Muscle of leg (tissue), 11 donors: ENCODE measurements around the gene SLCO2A1. TPM values are rescaled to one million over a fixed set of nuclear protein-coding genes. Genes with fewer than 3 reads are reported as not detected.
A peak's percentile ranks its signal among the peaks of the same experiment; 100 is the strongest.

Source experiments
- DNase-seq: peaks from one replicate; pipeline ENCODE4 v3.0.0; 2013
- H3K27ac ChIP-seq: one replicate; pipeline ENCODE4 v1.5.1; 2013; ENCODE audit warnings: mild to moderate bottlenecking, low read length, control low read depth
- H3K27me3 ChIP-seq: one replicate; pipeline ENCODE4 v1.6.1; 2013; ENCODE audit warnings: low read length; ENCODE audit not compliant: control insufficient read depth, insufficient read depth
- H3K36me3 ChIP-seq: one replicate; pipeline ENCODE4 v1.6.1; 2013; ENCODE audit warnings: low read length; ENCODE audit not compliant: control insufficient read depth, insufficient read depth
- H3K4me1 ChIP-seq: one replicate; pipeline ENCODE4 v1.6.1; 2013; ENCODE audit warnings: low read length; ENCODE audit not compliant: control insufficient read depth, insufficient read depth
- H3K4me3 ChIP-seq: one replicate; pipeline ENCODE4 v1.5.1; 2013; ENCODE audit warnings: low read length, control low read depth
- H3K9me3 ChIP-seq: replicated peaks from 2 replicates; pipeline ENCODE4 v1.6.1; 2013; ENCODE audit warnings: low read depth, low read length; ENCODE audit not compliant: control insufficient read depth
- WGBS: methylation state at CpG from one replicate; pipeline ENCODE4 v1.1.5; 2013; ENCODE audit warnings: missing lambda C conversion rate; ENCODE audit not compliant: insufficient coverage; 5-methylcytosine and 5-hydroxymethylcytosine counted together
- polyA plus RNA-seq, 8 donors: library from polyadenylated mRNA; unstranded; fragments of 120-200 nt; gene quantifications; one replicate each; pipeline versions ENCODE4 v1.2.1 to v1.2.3, GENCODE V29; 2013; ENCODE audit warnings: inconsistent platforms in 1 of 8, low replicate concordance in 1 of 8; ENCODE audit not compliant: insufficient read length in 8 of 8, insufficient read depth in 1 of 8
- total RNA-seq: library from RNA; stranded (reverse); fragments of 120-200 nt; gene quantifications from one replicate; pipeline ENCODE4 v1.2.4, GENCODE V29; 2013

SLCO2A1 gene
- total and polyA plus RNA-seq, 9 donors = 0.49 to 3.9 (median 1.6) TPM

DNA sequence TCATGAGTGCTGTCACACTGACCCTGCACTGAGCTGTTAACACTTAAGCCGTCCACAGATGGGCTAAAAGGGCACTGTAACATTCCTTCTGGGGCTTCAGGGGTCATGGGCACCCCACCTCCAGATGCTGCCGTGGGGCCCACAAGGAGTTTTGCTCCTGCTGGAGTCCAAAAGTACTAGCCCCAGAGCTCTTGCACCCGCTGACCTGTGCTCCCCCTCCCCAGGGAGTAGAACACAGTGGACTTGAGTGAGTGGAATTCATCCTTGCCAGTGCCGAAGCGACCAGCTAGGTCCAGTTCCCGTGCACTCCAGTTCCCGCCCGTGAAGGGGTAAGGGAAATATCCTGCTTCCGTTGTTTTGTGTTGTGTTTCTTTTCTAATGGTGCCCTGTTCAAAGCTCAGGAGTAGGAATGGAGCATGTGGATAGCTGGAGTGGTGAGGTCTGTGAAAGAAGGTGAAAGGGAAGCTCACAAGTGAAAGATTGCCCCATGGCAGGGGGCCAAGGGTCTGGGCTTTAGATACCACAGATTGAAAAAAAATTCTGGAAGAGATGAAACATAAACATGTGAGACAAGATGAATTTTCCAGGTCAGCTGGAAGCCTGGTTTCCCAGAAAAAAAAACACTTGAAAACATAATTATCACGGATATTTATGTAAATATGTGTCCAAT lies 36.6 kb downstream of the SLCO2A1 start:
- no peaks in the 10 kb centered on the region for H3K36me3 ChIP-seq
- DNase-seq = peak; percentile 75
- H3K9me3 ChIP-seq = no peaks in the 10 kb centered on the region
- H3K4me3 ChIP-seq = no peak overlapping the region
- H3K27ac ChIP-seq = no peak overlapping the region
- peaks cover 2% of the 10 kb centered on the region for H3K27me3 ChIP-seq
- peaks cover 13% of the 10 kb centered on the region for H3K4me1 ChIP-seq
- 67% methylated on average over 6 of the region's 10 CpGs for WGBS

- no peaks in the 10 kb centered on the region for H3K36me3 ChIP-seq
- H3K4me1 ChIP-seq = peaks cover 13% of the 10 kb centered on the region
- no peak overlapping the region for H3K4me3 ChIP-seq
- H3K27ac ChIP-seq = no peak overlapping the region
- peaks cover 2% of the 10 kb centered on the region for H3K27me3 ChIP-seq
- 80% methylated on average over 2 of the region's 3 CpGs for WGBS
- no peaks in the 10 kb centered on the region for H3K9me3 ChIP-seq
- DNase-seq = no peak
Measured at GRCh38 chr3:133992381-133992780, 37.3 kb downstream of the SLCO2A1 start.

DNA sequence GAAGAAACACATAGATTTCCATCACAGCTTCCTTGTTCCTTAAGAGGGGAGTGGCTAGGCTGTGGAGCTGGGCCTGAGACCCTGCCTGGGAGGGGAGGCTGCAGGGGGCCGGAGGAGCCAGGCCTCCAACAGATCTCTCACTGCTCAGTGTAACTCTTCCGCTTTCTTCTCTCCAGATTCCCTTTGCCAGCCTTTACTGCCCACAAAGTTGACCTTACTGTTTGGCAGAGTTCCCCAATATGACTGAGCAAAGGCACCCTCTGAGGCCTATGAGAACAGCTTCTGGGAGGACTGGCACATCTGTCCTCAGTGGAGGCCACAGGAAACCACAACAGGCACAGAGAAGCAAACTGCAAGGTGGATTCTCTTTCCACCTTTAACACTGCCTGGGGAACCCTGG lies 38.1 kb downstream of the SLCO2A1 start:
- Histone ChIP-seq H3K27me3 (no peaks in the 10 kb centered on the region), H3K27ac (no peak overlapping the region), H3K4me3 (no peak overlapping the region), H3K36me3 (no peaks in the 10 kb centered on the region), H3K9me3 (no peaks in the 10 kb centered on the region), H3K4me1 (peaks cover 12% of the 10 kb centered on the region)
- 100% methylated on average over 1 of the region's 2 CpGs for WGBS
- DNase-seq = no peak

- DNase-seq = no peak
- WGBS = 0% methylated on average over 1 of the region's 3 CpGs
- Histone ChIP-seq H3K9me3 (no peaks in the 10 kb centered on the region), H3K4me3 (no peak overlapping the region), H3K36me3 (no peaks in the 10 kb centered on the region), H3K4me1 (peaks cover 8% of the 10 kb centered on the region), H3K27me3 (no peaks in the 10 kb centered on the region), H3K27ac (no peak overlapping the region)
Measured at GRCh38 chr3:133991209-133991608, 38.5 kb downstream of the SLCO2A1 start.

- Histone ChIP-seq H3K4me1 (peaks cover 5% of the 10 kb centered on the region), H3K27ac (no peak overlapping the region), H3K9me3 (no peaks in the 10 kb centered on the region), H3K4me3 (no peak overlapping the region), H3K36me3 (no peaks in the 10 kb centered on the region), H3K27me3 (no peaks in the 10 kb centered on the region)
- 84% methylated on average over 8 of the region's 14 CpGs for WGBS
- no peak for DNase-seq
Measured at GRCh38 chr3:133989936-133990702, 39.6 kb downstream of the SLCO2A1 start.

DNA sequence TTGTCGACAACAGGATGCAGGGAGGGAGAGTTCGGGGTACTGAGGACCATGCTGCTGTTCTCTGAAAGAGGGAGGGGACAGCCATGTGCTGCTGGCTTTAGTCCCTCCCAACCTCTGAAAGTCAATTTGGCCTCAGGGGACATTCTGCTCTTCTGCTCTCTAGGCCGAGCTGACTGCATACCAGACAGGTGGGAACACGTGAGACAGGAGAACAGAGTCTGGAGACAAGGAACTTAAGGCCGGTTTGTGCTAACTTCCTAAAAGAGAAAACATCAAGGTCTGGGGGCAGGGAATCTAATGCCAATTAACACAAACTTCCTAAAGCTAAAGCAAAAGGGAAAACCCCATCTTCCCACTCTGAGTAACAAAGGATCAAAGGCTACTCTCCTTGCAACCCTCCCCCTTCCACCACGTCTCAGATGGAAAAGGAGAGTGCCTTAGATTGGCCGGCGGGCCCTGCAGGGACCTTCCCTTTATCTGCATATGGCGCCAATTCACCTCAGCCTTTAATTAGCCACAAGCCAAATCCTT lies 41.0 kb downstream of the SLCO2A1 start:
- DNase-seq = no peak
- Histone ChIP-seq H3K27me3 (no peaks in the 10 kb centered on the region), H3K4me1 (peaks cover 6% of the 10 kb centered on the region), H3K4me3 (no peak overlapping the region), H3K9me3 (no peaks in the 10 kb centered on the region), H3K27ac (no peak overlapping the region), H3K36me3 (no peaks in the 10 kb centered on the region)
- WGBS = 28% methylated on average over 7 of the region's 9 CpGs

GRCh38 chr3:133987948-133988484 lies 41.7 kb downstream of the SLCO2A1 start:
- peaks cover 13% of the 10 kb centered on the region for H3K4me1 ChIP-seq
- DNase-seq = no peak
- H3K27me3 ChIP-seq = no peaks in the 10 kb centered on the region
- no peaks in the 10 kb centered on the region for H3K36me3 ChIP-seq
- WGBS = 100% methylated on average over 1 of the region's 2 CpGs
- H3K27ac ChIP-seq = no peak overlapping the region
- H3K9me3 ChIP-seq = no peaks in the 10 kb centered on the region
- no peak overlapping the region for H3K4me3 ChIP-seq

- no peak overlapping the region for H3K27ac ChIP-seq
- DNase-seq = no peak
- peaks cover 9% of the 10 kb centered on the region for H3K4me1 ChIP-seq
- WGBS = 54% methylated on average over 4 of the region's 8 CpGs
- no peaks in the 10 kb centered on the region for H3K36me3 ChIP-seq
- no peak overlapping the region for H3K4me3 ChIP-seq
- no peaks in the 10 kb centered on the region for H3K9me3 ChIP-seq
- H3K27me3 ChIP-seq = no peaks in the 10 kb centered on the region
Measured at GRCh38 chr3:133987136-133987535, 42.6 kb downstream of the SLCO2A1 start.

GRCh38 chr3:133986311-133986710 lies 43.4 kb downstream of the SLCO2A1 start:
- H3K27ac ChIP-seq = no peak overlapping the region
- H3K36me3 ChIP-seq = no peaks in the 10 kb centered on the region
- 63% methylated on average over 2 of the region's 6 CpGs for WGBS
- H3K27me3 ChIP-seq = no peaks in the 10 kb centered on the region
- H3K4me1 ChIP-seq = peaks cover 9% of the 10 kb centered on the region
- DNase-seq = no peak
- no peaks in the 10 kb centered on the region for H3K9me3 ChIP-seq
- no peak overlapping the region for H3K4me3 ChIP-seq

DNA sequence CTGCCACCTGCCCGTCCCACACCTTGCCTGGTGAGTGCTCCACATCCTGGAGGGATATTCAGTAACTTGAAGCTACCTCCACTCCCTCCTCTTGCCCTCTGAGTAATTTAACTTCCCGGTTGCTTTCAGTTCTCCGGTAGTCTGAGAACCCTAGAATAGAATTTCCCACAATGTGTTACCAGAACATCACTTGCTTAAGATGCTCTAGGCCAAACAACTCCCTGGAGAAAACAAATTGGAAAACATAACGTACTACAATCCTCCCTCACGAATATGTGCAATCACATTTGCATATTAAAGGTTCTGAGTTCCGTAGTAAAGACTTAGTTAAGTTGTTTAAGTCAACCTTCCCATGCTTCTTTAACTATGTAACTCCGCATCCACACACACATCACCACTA lies 44.8 kb downstream of the SLCO2A1 start:
- Histone ChIP-seq H3K27me3 (no peaks in the 10 kb centered on the region), H3K4me1 (peaks cover 12% of the 10 kb centered on the region), H3K9me3 (no peaks in the 10 kb centered on the region), H3K36me3 (no peaks in the 10 kb centered on the region), H3K4me3 (no peak overlapping the region), H3K27ac (no peak overlapping the region)
- WGBS = 70% methylated on average over 3 of the region's 7 CpGs
- DNase-seq = no peak
